ENCODE measurements around the gene RUBCNL.

DNA sequence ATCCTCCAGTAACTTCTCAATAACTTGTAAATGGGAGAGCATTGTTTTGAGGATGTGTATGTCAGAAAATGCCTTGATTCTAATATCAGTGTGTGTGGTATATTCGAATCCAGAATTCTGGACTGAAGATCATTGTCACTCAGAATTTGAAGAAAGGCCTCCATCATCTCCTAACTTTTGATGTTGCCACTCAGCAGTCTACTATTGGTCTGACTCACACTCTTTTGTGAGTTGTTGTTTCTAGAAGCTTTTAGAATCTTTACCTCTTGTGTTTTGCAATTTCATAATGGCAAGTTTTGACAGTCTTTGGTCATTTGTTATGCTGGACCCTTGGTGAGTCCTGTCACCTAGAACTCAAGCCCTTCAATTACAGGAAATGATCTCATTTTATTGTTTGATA is 77.0 kb downstream of the RUBCNL start:
- TF ChIP-seq, protein P1, sequence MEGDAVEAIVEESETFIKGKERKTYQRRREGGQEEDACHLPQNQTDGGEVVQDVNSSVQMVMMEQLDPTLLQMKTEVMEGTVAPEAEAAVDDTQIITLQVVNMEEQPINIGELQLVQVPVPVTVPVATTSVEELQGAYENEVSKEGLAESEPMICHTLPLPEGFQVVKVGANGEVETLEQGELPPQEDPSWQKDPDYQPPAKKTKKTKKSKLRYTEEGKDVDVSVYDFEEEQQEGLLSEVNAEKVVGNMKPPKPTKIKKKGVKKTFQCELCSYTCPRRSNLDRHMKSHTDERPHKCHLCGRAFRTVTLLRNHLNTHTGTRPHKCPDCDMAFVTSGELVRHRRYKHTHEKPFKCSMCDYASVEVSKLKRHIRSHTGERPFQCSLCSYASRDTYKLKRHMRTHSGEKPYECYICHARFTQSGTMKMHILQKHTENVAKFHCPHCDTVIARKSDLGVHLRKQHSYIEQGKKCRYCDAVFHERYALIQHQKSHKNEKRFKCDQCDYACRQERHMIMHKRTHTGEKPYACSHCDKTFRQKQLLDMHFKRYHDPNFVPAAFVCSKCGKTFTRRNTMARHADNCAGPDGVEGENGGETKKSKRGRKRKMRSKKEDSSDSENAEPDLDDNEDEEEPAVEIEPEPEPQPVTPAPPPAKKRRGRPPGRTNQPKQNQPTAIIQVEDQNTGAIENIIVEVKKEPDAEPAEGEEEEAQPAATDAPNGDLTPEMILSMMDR (IDR thresholded peaks at IDR 0.05; ENCODE audit: low read depth, low read length): no peak
- TF ChIP-seq EZH2phosphoT487 (IDR thresholded peaks at IDR 0.05; ENCODE audit: low read depth): no peak
